Osteoblast (primary cell): Measurements from ENCODE around the gene COMP. TPM values are rescaled to one million over a fixed set of nuclear protein-coding genes. Genes with fewer than 3 reads are reported as not detected.
A peak's percentile ranks its signal among the peaks of the same experiment; 100 is the strongest.

Experiments
- DNase-seq: peaks from one replicate; pipeline ENCODE4 v3.0.0; 2011; ENCODE audit warnings: low spot score, mixed read lengths; ENCODE audit not compliant: insufficient read length; ENCODE audit errors: missing footprints
- H2AFZ ChIP-seq: 2 replicates; pipeline ENCODE4 v1.6.0; 2011; ENCODE audit warnings: mild to moderate bottlenecking, low read length
- H3K27ac ChIP-seq: 2 replicates; pipeline ENCODE4 v1.5.1; 2011; ENCODE audit warnings: mild to moderate bottlenecking, low read depth, low read length, moderate library complexity
- H3K27me3 ChIP-seq: 2 replicates; pipeline ENCODE4 v1.6.0; 2012; ENCODE audit warnings: mild to moderate bottlenecking, control low read depth, inconsistent platforms, low read length, moderate library complexity; ENCODE audit not compliant: insufficient read depth
- H3K36me3 ChIP-seq: 2 replicates; pipeline ENCODE4 v1.5.1; 2011; ENCODE audit warnings: mild to moderate bottlenecking, low read length, control low read depth, moderate library complexity; ENCODE audit not compliant: insufficient read depth
- H3K4me1 ChIP-seq: 2 replicates; pipeline ENCODE4 v1.5.1; 2011; ENCODE audit warnings: mild to moderate bottlenecking, low read length, control low read depth, moderate library complexity; ENCODE audit not compliant: insufficient read depth
- H3K4me2 ChIP-seq: 2 replicates; pipeline ENCODE4 v1.6.0; 2011; ENCODE audit warnings: mild to moderate bottlenecking, low read length; ENCODE audit not compliant: insufficient read depth
- H3K4me3 ChIP-seq: fragments of 200-600 bp; sonication (generic); 3 replicates; pipeline ENCODE4 v1.5.1; 2012; ENCODE audit warnings: mild to moderate bottlenecking, low read length, inconsistent platforms; ENCODE audit not compliant: insufficient read depth
- H3K79me2 ChIP-seq: 2 replicates; pipeline ENCODE4 v1.6.0; 2012; ENCODE audit warnings: mild to moderate bottlenecking, low read length, control low read depth, inconsistent platforms; ENCODE audit not compliant: insufficient read depth
- H3K9me3 ChIP-seq: 2 replicates; pipeline ENCODE4 v1.5.1; 2011; ENCODE audit warnings: low read depth, low read length, control low read depth
- H4K20me1 ChIP-seq: 2 replicates; pipeline ENCODE4 v1.6.0; 2012; ENCODE audit warnings: mild to moderate bottlenecking, low read length, control low read depth; ENCODE audit not compliant: insufficient read depth
- total RNA-seq: library from RNA; depleted of rRNA; stranded (reverse); fragments of >200 nt; gene quantifications from 2 replicates; pipeline ENCODE4 v1.2.3, GENCODE V29; 2012
- TF ChIP-seq, protein P1 (sequence below): IDR thresholded peaks from 2 replicates; pipeline ENCODE4 v1.5.1; 2011; ENCODE audit warnings: mild to moderate bottlenecking, low read depth, low read length, moderate library complexity; ENCODE audit errors: extremely low read depth

Gene COMP
- total RNA-seq, 1 donor = 14.8 TPM

GRCh38 chr19:18781047-18781600 is 10.0 kb downstream of the COMP start:
- H3K27me3 ChIP-seq = no peaks in the 10 kb centered on the region
- no peak overlapping the region for H3K4me2 ChIP-seq
- DNase-seq = peak; percentile 93
- H4K20me1 ChIP-seq = peaks cover 3% of the 10 kb centered on the region
- no peaks in the 10 kb centered on the region for H3K9me3 ChIP-seq
- peaks cover 8% of the 10 kb centered on the region for H3K4me1 ChIP-seq
- TF ChIP-seq, protein P1, sequence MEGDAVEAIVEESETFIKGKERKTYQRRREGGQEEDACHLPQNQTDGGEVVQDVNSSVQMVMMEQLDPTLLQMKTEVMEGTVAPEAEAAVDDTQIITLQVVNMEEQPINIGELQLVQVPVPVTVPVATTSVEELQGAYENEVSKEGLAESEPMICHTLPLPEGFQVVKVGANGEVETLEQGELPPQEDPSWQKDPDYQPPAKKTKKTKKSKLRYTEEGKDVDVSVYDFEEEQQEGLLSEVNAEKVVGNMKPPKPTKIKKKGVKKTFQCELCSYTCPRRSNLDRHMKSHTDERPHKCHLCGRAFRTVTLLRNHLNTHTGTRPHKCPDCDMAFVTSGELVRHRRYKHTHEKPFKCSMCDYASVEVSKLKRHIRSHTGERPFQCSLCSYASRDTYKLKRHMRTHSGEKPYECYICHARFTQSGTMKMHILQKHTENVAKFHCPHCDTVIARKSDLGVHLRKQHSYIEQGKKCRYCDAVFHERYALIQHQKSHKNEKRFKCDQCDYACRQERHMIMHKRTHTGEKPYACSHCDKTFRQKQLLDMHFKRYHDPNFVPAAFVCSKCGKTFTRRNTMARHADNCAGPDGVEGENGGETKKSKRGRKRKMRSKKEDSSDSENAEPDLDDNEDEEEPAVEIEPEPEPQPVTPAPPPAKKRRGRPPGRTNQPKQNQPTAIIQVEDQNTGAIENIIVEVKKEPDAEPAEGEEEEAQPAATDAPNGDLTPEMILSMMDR = no peak
- no peaks in the 10 kb centered on the region for H3K79me2 ChIP-seq
- no peak overlapping the region for H3K4me3 ChIP-seq
- no peak overlapping the region for H3K27ac ChIP-seq
- no peaks in the 10 kb centered on the region for H3K36me3 ChIP-seq
- H2AFZ ChIP-seq = no peak overlapping the region

DNA sequence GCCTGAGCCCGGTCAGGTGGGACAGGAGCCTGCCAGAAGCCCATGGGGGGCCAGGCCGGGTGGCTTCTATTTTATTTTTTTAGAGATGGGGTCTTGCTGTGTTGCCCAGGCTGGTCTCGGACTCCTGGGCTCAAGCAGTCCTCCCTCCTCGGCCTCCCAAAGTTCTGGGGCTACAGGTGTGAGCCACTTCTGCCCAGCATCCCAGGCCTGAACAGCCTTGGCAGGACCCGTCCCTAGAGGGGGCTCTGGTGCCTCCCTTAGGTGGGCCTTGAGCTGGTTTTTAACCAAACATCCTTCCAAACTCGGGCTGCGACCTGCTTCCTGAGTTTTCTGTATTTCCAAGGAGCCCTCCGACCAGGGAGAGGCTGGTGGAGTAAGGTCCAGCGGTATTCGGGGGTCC is 10.5 kb downstream of the COMP start:
- peak; percentile 93 for DNase-seq
- Histone ChIP-seq H2AFZ (no peak overlapping the region), H3K79me2 (no peaks in the 10 kb centered on the region), H4K20me1 (peaks cover 3% of the 10 kb centered on the region), H3K9me3 (no peaks in the 10 kb centered on the region), H3K4me2 (no peak overlapping the region), H3K4me1 (peaks cover 13% of the 10 kb centered on the region), H3K36me3 (no peaks in the 10 kb centered on the region), H3K4me3 (no peak overlapping the region), H3K27ac (no peak overlapping the region), H3K27me3 (no peaks in the 10 kb centered on the region)
- TF ChIP-seq, protein P1 = no peak

DNA sequence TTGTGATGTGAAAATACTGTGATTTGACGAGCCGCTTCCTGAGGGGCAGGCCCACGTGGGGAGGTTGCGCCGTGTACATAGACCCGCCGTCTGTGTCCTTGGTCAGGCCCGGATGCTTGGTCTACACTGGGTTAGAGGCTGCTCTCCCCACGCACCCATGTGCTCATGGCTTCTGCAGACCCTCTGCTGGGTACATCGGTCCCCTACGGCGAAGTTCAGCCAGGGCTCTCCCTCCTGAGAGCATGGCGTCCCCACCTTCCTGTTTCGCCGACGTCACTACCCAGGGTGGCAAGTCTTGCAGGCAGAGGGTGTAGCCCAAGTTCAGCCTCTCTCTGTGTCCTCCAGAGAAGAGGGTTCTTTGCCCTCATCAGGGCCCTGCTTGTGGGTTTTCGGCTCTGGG is 11.0 kb downstream of the COMP start:
- Histone ChIP-seq H3K4me1 (peaks cover 14% of the 10 kb centered on the region), H3K27me3 (no peaks in the 10 kb centered on the region), H3K4me3 (no peak overlapping the region), H3K36me3 (no peaks in the 10 kb centered on the region), H2AFZ (no peak overlapping the region), H3K79me2 (no peaks in the 10 kb centered on the region), H3K4me2 (no peak overlapping the region), H3K27ac (no peak overlapping the region), H4K20me1 (peaks cover 3% of the 10 kb centered on the region), H3K9me3 (no peaks in the 10 kb centered on the region)
- TF ChIP-seq, protein P1 = no peak
- peak; percentile 90 for DNase-seq

DNA sequence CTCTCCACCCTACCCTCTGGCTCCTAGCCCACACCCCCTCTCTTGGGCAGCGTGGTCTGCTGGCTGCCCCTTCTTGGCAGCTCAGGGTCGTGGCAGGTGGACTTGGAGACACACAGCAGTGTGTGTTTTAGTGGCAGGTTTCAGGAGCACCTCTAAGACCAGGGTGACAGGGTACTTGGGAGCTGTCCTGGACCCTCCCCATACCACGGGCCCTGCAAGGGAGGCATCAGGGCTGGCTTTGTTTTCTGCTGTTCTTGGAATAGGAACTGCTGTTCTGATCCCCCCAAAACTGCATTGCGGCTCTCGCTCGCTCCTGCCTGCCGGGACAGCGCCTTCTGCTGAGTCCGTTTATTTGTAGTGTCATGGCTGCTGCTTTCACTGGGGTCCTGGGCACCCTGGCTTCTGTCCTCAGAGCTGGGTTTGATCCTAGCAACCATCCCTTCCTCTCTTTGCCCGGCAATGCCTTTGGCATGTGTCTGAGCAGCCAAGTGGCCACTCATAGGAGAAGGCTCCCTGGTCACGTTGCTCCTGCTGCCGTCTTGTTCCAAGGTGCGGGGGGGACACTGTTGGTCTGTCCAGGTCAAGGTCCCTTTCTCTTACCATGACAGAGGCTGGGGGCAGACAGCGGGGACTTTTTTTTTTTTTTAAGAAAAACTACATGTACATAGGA is 12.1 kb downstream of the COMP start:
- H3K4me1 ChIP-seq = peaks cover 14% of the 10 kb centered on the region
- peak; percentile 89 for DNase-seq
- H3K4me2 ChIP-seq = no peak overlapping the region
- no peaks in the 10 kb centered on the region for H3K79me2 ChIP-seq
- H3K27ac ChIP-seq = no peak overlapping the region
- H3K27me3 ChIP-seq = no peaks in the 10 kb centered on the region
- H3K36me3 ChIP-seq = no peaks in the 10 kb centered on the region
- TF ChIP-seq, protein P1 = no peak
- no peak overlapping the region for H2AFZ ChIP-seq
- no peaks in the 10 kb centered on the region for H3K9me3 ChIP-seq
- H4K20me1 ChIP-seq = peaks cover 3% of the 10 kb centered on the region
- H3K4me3 ChIP-seq = no peak overlapping the region
